Neural progenitor cell (in vitro differentiated cells): ENCODE results near the gene COPRS. TPM values are rescaled to one million over a fixed set of nuclear protein-coding genes. Genes with fewer than 3 reads are reported as not detected.
A peak's percentile ranks its signal among the peaks of the same experiment; 100 is the strongest.

Source experiments
- DNase-seq: peaks from one replicate; pipeline ENCODE4 v3.0.0-alpha.2; 2016; ENCODE audit warnings: low spot score
- H2AFZ ChIP-seq: fragments of 200-600 bp; sonication (generic); replicated peaks from 2 replicates; pipeline ENCODE4 v1.6.1; 2016; ENCODE audit warnings: antibody characterized with exemption
- H3F3A ChIP-seq: fragments of 200-600 bp; sonication (generic); 2 replicates; pipeline ENCODE4 v1.6.1; 2016; ENCODE audit warnings: antibody characterized with exemption, low read depth
- H3K27ac ChIP-seq: fragments of 200-600 bp; sonication (generic); 2 replicates; pipeline ENCODE4 v1.5.1; 2016; ENCODE audit warnings: mild to moderate bottlenecking
- H3K27me3 ChIP-seq: fragments of 200-600 bp; sonication (generic); 2 replicates; pipeline ENCODE4 v1.6.1; 2016; ENCODE audit warnings: mild to moderate bottlenecking, moderate library complexity
- H3K36me3 ChIP-seq: fragments of 200-600 bp; sonication (generic); 2 replicates; pipeline ENCODE4 v1.5.1; 2016
- H3K4me1 ChIP-seq: fragments of 200-600 bp; sonication (generic); 2 replicates; pipeline ENCODE4 v1.6.1; 2016; ENCODE audit warnings: mixed run types
- H3K4me2 ChIP-seq: fragments of 200-600 bp; sonication (generic); 2 replicates; pipeline ENCODE4 v1.6.1; 2016
- H3K4me3 ChIP-seq: fragments of 200-600 bp; sonication (generic); 2 replicates; pipeline ENCODE4 v1.5.1; 2016
- H3K79me2 ChIP-seq: fragments of 200-600 bp; sonication (generic); 2 replicates; pipeline ENCODE4 v1.6.1; 2016; ENCODE audit warnings: low read depth
- H3K9ac ChIP-seq: fragments of 200-600 bp; sonication (generic); 2 replicates; pipeline ENCODE4 v1.6.1; 2016
- H3K9me3 ChIP-seq: fragments of 200-600 bp; sonication (generic); 2 replicates; pipeline ENCODE4 v1.5.1; 2016; ENCODE audit warnings: low read depth
- H4K20me1 ChIP-seq: fragments of 200-600 bp; sonication (generic); 2 replicates; pipeline ENCODE4 v1.6.1; 2016; ENCODE audit warnings: low read depth
- H3K27ac Mint-ChIP-seq: 3 replicates; pipeline ENCODE4 v1.8.0; 2021; ENCODE audit warnings: mixed read lengths
- H3K27me3 Mint-ChIP-seq: 2 replicates; pipeline ENCODE4 v1.8.0; 2022; ENCODE audit warnings: low read depth, mild to moderate bottlenecking, inconsistent platforms, moderate library complexity, mixed read lengths; ENCODE audit not compliant: insufficient read depth
- H3K36me3 Mint-ChIP-seq: 3 replicates; pipeline ENCODE4 v1.8.0; 2021; ENCODE audit warnings: mixed read lengths
- H3K4me1 Mint-ChIP-seq: 3 replicates; pipeline ENCODE4 v1.8.0; 2021; ENCODE audit warnings: mixed read lengths
- H3K4me3 Mint-ChIP-seq: 3 replicates; pipeline ENCODE4 v1.8.0; 2021; ENCODE audit warnings: mild to moderate bottlenecking, moderate library complexity, mixed read lengths
- H3K9me3 Mint-ChIP-seq: 3 replicates; pipeline ENCODE4 v1.8.0; 2020; ENCODE audit warnings: mixed read lengths
- CTCF ChIP-seq: fragments of 200-600 bp; sonication (generic); IDR thresholded peaks from 2 replicates; pipeline ENCODE4 v1.5.1; 2017; ENCODE audit warnings: antibody characterized with exemption, mild to moderate bottlenecking
- EZH2 ChIP-seq: fragments of 200-600 bp; sonication (generic); IDR thresholded peaks from 2 replicates; pipeline ENCODE4 v1.6.1; 2017; ENCODE audit warnings: antibody characterized with exemption, mild to moderate bottlenecking, moderate library complexity
- EZH2phosphoT487 ChIP-seq: fragments of 200-600 bp; sonication (generic); IDR thresholded peaks from 2 replicates; pipeline ENCODE4 v1.6.1; 2017; ENCODE audit warnings: antibody characterized with exemption
- total RNA-seq: library from RNA; depleted of rRNA; stranded (reverse); fragments of >200 nt; gene quantifications from 2 replicates; pipeline ENCODE4 v1.2.3, GENCODE V29; 2015; ENCODE audit warnings: low replicate concordance

Gene COPRS
- total RNA-seq, 1 donor from 2014 or later, result 37.9 TPM

- no peak for TF ChIP-seq CTCF
- TF ChIP-seq EZH2phosphoT487, result no peak
- TF ChIP-seq EZH2, result no peak
- Mint-ChIP-seq H3K4me1 (no peaks in the 10 kb centered on the region), H3K9me3 (no peaks in the 10 kb centered on the region), H3K27ac (no peak overlapping the region), H3K4me3 (no peak overlapping the region), H3K27me3 (peaks cover 4% of the 10 kb centered on the region), H3K36me3 (peaks cover 30% of the 10 kb centered on the region)
- Histone ChIP-seq H3K4me3 (no peak overlapping the region), H3K36me3 (peaks cover 11% of the 10 kb centered on the region), H3K9me3 (no peaks in the 10 kb centered on the region), H4K20me1 (no peaks in the 10 kb centered on the region), H3K4me2 (no peak overlapping the region), H2AFZ (no peak overlapping the region), H3K9ac (no peak overlapping the region), H3K27ac (no peak overlapping the region), H3K79me2 (no peaks in the 10 kb centered on the region), H3K27me3 (no peaks in the 10 kb centered on the region), H3K4me1 (no peaks in the 10 kb centered on the region), H3F3A (no peaks in the 10 kb centered on the region)
- DNase-seq, result no peak
These were observed 10.9 kb upstream of the COPRS start for GRCh38 chr17:31869797-31870568.

GRCh38 chr17:31869031-31869430, 10.0 kb upstream of the COPRS start:
- peaks cover 29% of the 10 kb centered on the region for H3K36me3 Mint-ChIP-seq
- no peak for DNase-seq
- H3K4me3 Mint-ChIP-seq, result no peak overlapping the region

GRCh38 chr17:31859487-31860008, 504 bp upstream of the COPRS start:
- DNase-seq, result peak; percentile 11
- Mint-ChIP-seq H3K36me3 (peaks cover 9% of the 10 kb centered on the region), H3K4me3 (peak overlapping the region; percentile 90), H3K4me1 (peaks cover 23% of the 10 kb centered on the region), H3K27ac (no peak overlapping the region), H3K27me3 (no peaks in the 10 kb centered on the region), H3K9me3 (no peaks in the 10 kb centered on the region)
- no peaks in the 10 kb centered on the region for H3K4me1 ChIP-seq
- TF ChIP-seq EZH2, result no peak
- no peak for TF ChIP-seq EZH2phosphoT487
- no peak for TF ChIP-seq CTCF
- H3K36me3 ChIP-seq, result no peaks in the 10 kb centered on the region
- peaks cover 6% of the 10 kb centered on the region for H3K79me2 ChIP-seq
- peak overlapping the region; percentile 45 for H3K4me3 ChIP-seq
- H3K27ac ChIP-seq, result no peak overlapping the region
- no peaks in the 10 kb centered on the region for H3K9me3 ChIP-seq
- H2AFZ ChIP-seq, result no peak overlapping the region
- H3F3A ChIP-seq, result peaks cover 25% of the 10 kb centered on the region
- no peak overlapping the region for H3K9ac ChIP-seq
- H4K20me1 ChIP-seq, result peaks cover 23% of the 10 kb centered on the region
- peaks cover 6% of the 10 kb centered on the region for H3K27me3 ChIP-seq
- peak overlapping the region; percentile 75 for H3K4me2 ChIP-seq

More at GRCh38 chr17:31869031-31869430, 10.0 kb upstream of the COPRS start:
- Mint-ChIP-seq H3K9me3 (no peaks in the 10 kb centered on the region), H3K27ac (no peak overlapping the region), H3K27me3 (no peaks in the 10 kb centered on the region), H3K4me1 (no peaks in the 10 kb centered on the region)
- Histone ChIP-seq H3K9ac (no peak overlapping the region), H2AFZ (no peak overlapping the region), H4K20me1 (no peaks in the 10 kb centered on the region), H3K4me3 (no peak overlapping the region), H3K27ac (no peak overlapping the region), H3K9me3 (no peaks in the 10 kb centered on the region), H3K79me2 (no peaks in the 10 kb centered on the region), H3F3A (no peaks in the 10 kb centered on the region), H3K4me2 (no peak overlapping the region), H3K27me3 (no peaks in the 10 kb centered on the region), H3K4me1 (no peaks in the 10 kb centered on the region), H3K36me3 (peaks cover 11% of the 10 kb centered on the region)
- TF ChIP-seq EZH2 (no peak), EZH2phosphoT487 (no peak), CTCF (no peak)
